K562 (cell line): ENCODE results near the gene IFNGR1. TPM values are rescaled to one million over a fixed set of nuclear protein-coding genes. Genes with fewer than 3 reads are reported as not detected.
A peak's percentile ranks its signal among the peaks of the same experiment; 100 is the strongest.

Source experiments
- ZNF444 ChIP-seq: fragments of 250-450 bp; sonication (Bioruptor Pico); IDR thresholded peaks from 2 replicates; pipeline ENCODE4 v1.4.0; 2020; ENCODE audit warnings: mild to moderate bottlenecking, moderate library complexity
- polyA plus RNA-seq, 8 experiments: library from polyadenylated mRNA; depleted of rRNA in 4 of 8; stranded (reverse) in 5 of 8; unstranded in 3 of 8; fragments of >200 nt; fragmentation: Nextera tagmentation in 2 of 8; fragmentation: Illumina TruSeq in 1 of 8; extraction: Ambion mirVana in 2 of 8; extraction: Trizol in 1 of 8; gene quantifications; 2 replicates each; pipeline versions ENCODE4 v1.2.1 to v1.2.3, GENCODE V29; 2011 to 2014; ENCODE audit warnings: inconsistent platforms in 1 of 8, missing spikeins in 1 of 8
- total RNA-seq, 7 experiments: library from RNA; depleted of rRNA in 6 of 7; stranded (reverse); fragments of >200 nt in 6 of 7; fragmentation: Illumina TruSeq in 2 of 7; extraction: Trizol in 2 of 7; gene quantifications; 2 replicates each; pipeline versions ENCODE4 v1.2.1 to v1.2.3, GENCODE V29; 2011 to 2021; ENCODE audit warnings: low replicate concordance in 1 of 7
- TF ChIP-seq, protein P1 (sequence below): fragments of 450-650 bp; IDR thresholded peaks from 2 replicates; pipeline ENCODE4 v1.6.1; 2016; ENCODE audit warnings: mild to moderate bottlenecking, moderate library complexity
- TF ChIP-seq, protein P2 (sequence below), 2 experiments: fragments of 150-350 bp in 1 of 2; IDR thresholded peaks; 2 replicates each; pipeline ENCODE4 v1.6.1; 2012 to 2016; ENCODE audit warnings: low read depth in 2 of 2, low read length in 2 of 2, mild to moderate bottlenecking in 1 of 2, moderate library complexity in 1 of 2

The IFNGR1 gene
- total and polyA plus RNA-seq, 9 of the 15 experiments (the other 6 are each of a cell fraction or from before 2014, with no cell fraction given): 14.7 to 47.0 (median 26.7) TPM

DNA sequence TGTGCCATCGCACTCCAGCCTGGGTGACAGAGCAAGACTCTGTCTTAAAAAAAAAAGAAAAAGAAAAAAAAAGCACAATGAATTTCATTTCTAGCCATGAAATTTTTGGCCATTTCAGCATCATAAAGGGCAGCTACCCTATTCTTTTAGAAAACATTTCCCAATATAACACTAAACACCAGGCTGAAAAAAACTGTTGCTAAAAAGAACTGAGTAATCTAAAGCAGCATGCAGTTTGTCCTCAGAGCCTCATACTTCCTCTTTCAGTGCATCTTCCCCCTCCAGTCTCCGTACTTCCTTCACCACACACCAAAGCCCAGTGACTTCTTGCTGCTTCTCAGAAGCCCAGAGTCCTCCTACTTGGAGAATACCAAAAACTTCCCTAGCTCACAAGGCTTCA, 5.6 kb upstream of the IFNGR1 start (continued):
- TF ChIP-seq ZNF444 (CRISPR knock-in tag): no peak; the same call in 1 of the 2 replicates
- TF ChIP-seq, protein P1, sequence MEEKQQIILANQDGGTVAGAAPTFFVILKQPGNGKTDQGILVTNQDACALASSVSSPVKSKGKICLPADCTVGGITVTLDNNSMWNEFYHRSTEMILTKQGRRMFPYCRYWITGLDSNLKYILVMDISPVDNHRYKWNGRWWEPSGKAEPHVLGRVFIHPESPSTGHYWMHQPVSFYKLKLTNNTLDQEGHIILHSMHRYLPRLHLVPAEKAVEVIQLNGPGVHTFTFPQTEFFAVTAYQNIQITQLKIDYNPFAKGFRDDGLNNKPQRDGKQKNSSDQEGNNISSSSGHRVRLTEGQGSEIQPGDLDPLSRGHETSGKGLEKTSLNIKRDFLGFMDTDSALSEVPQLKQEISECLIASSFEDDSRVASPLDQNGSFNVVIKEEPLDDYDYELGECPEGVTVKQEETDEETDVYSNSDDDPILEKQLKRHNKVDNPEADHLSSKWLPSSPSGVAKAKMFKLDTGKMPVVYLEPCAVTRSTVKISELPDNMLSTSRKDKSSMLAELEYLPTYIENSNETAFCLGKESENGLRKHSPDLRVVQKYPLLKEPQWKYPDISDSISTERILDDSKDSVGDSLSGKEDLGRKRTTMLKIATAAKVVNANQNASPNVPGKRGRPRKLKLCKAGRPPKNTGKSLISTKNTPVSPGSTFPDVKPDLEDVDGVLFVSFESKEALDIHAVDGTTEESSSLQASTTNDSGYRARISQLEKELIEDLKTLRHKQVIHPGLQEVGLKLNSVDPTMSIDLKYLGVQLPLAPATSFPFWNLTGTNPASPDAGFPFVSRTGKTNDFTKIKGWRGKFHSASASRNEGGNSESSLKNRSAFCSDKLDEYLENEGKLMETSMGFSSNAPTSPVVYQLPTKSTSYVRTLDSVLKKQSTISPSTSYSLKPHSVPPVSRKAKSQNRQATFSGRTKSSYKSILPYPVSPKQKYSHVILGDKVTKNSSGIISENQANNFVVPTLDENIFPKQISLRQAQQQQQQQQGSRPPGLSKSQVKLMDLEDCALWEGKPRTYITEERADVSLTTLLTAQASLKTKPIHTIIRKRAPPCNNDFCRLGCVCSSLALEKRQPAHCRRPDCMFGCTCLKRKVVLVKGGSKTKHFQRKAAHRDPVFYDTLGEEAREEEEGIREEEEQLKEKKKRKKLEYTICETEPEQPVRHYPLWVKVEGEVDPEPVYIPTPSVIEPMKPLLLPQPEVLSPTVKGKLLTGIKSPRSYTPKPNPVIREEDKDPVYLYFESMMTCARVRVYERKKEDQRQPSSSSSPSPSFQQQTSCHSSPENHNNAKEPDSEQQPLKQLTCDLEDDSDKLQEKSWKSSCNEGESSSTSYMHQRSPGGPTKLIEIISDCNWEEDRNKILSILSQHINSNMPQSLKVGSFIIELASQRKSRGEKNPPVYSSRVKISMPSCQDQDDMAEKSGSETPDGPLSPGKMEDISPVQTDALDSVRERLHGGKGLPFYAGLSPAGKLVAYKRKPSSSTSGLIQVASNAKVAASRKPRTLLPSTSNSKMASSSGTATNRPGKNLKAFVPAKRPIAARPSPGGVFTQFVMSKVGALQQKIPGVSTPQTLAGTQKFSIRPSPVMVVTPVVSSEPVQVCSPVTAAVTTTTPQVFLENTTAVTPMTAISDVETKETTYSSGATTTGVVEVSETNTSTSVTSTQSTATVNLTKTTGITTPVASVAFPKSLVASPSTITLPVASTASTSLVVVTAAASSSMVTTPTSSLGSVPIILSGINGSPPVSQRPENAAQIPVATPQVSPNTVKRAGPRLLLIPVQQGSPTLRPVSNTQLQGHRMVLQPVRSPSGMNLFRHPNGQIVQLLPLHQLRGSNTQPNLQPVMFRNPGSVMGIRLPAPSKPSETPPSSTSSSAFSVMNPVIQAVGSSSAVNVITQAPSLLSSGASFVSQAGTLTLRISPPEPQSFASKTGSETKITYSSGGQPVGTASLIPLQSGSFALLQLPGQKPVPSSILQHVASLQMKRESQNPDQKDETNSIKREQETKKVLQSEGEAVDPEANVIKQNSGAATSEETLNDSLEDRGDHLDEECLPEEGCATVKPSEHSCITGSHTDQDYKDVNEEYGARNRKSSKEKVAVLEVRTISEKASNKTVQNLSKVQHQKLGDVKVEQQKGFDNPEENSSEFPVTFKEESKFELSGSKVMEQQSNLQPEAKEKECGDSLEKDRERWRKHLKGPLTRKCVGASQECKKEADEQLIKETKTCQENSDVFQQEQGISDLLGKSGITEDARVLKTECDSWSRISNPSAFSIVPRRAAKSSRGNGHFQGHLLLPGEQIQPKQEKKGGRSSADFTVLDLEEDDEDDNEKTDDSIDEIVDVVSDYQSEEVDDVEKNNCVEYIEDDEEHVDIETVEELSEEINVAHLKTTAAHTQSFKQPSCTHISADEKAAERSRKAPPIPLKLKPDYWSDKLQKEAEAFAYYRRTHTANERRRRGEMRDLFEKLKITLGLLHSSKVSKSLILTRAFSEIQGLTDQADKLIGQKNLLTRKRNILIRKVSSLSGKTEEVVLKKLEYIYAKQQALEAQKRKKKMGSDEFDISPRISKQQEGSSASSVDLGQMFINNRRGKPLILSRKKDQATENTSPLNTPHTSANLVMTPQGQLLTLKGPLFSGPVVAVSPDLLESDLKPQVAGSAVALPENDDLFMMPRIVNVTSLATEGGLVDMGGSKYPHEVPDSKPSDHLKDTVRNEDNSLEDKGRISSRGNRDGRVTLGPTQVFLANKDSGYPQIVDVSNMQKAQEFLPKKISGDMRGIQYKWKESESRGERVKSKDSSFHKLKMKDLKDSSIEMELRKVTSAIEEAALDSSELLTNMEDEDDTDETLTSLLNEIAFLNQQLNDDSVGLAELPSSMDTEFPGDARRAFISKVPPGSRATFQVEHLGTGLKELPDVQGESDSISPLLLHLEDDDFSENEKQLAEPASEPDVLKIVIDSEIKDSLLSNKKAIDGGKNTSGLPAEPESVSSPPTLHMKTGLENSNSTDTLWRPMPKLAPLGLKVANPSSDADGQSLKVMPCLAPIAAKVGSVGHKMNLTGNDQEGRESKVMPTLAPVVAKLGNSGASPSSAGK: peak; percentile 54
- TF ChIP-seq, protein P2, sequence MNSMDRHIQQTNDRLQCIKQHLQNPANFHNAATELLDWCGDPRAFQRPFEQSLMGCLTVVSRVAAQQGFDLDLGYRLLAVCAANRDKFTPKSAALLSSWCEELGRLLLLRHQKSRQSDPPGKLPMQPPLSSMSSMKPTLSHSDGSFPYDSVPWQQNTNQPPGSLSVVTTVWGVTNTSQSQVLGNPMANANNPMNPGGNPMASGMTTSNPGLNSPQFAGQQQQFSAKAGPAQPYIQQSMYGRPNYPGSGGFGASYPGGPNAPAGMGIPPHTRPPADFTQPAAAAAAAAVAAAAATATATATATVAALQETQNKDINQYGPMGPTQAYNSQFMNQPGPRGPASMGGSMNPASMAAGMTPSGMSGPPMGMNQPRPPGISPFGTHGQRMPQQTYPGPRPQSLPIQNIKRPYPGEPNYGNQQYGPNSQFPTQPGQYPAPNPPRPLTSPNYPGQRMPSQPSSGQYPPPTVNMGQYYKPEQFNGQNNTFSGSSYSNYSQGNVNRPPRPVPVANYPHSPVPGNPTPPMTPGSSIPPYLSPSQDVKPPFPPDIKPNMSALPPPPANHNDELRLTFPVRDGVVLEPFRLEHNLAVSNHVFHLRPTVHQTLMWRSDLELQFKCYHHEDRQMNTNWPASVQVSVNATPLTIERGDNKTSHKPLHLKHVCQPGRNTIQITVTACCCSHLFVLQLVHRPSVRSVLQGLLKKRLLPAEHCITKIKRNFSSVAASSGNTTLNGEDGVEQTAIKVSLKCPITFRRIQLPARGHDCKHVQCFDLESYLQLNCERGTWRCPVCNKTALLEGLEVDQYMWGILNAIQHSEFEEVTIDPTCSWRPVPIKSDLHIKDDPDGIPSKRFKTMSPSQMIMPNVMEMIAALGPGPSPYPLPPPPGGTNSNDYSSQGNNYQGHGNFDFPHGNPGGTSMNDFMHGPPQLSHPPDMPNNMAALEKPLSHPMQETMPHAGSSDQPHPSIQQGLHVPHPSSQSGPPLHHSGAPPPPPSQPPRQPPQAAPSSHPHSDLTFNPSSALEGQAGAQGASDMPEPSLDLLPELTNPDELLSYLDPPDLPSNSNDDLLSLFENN (IDR thresholded peaks at IDR 0.05; ENCODE audit: low read depth in 2 of 2, low read length in 2 of 2): no peak
